LNCAP (cell line): ENCODE results near the gene PSMC5.

Experiments used
- CTCF ChIP-seq: fragments of 450-650 bp; IDR thresholded peaks from 2 replicates; pipeline ENCODE4 v1.5.1; 2017; ENCODE audit warnings: mild to moderate bottlenecking

Gene PSMC5

GRCh38 chr17:63827002-63827800 lies at the start of gene PSMC5, which contains the start of gene FTSJ3:
TSS of gene PSMC5 (plus strand) at chr17:63827431. CDS start at chr17:63827491, 60 bp downstream.
TSS of gene FTSJ3 (minus strand) at chr17:63827663. CDS start at chr17:63826902, 761 bp downstream.
- TF ChIP-seq CTCF, result peak; percentile 45; the same call in 1 of the 2 replicates

GRCh38 chr17:63780507-63780906 lies 46.7 kb upstream of the PSMC5 start:
- no peak for TF ChIP-seq CTCF

- TF ChIP-seq CTCF, result no peak
Observed at GRCh38 chr17:63780928-63781327, 46.3 kb upstream of the PSMC5 start.

- no peak for TF ChIP-seq CTCF
Observed at GRCh38 chr17:63783522-63783921, 43.7 kb upstream of the PSMC5 start.

- no peak for TF ChIP-seq CTCF
Observed at GRCh38 chr17:63785556-63785955, 41.7 kb upstream of the PSMC5 start.

GRCh38 chr17:63786117-63786516 lies 41.1 kb upstream of the PSMC5 start:
- no peak for TF ChIP-seq CTCF

- TF ChIP-seq CTCF, result no peak
Observed at GRCh38 chr17:63786971-63787711, 40.1 kb upstream of the PSMC5 start.
